Measurements from ENCODE around the gene ATAD2B.

- TF ChIP-seq CTCF (IDR thresholded peaks at IDR 0.05; ENCODE audit: low read depth, low read length) (no peak), MAX (IDR thresholded peaks at IDR 0.05; ENCODE audit: low read depth, low read length) (no peak), MYC (IDR thresholded peaks at IDR 0.05; ENCODE audit: low read depth, low read length) (no peak)
Observed at GRCh38 chr2:23836971-23837565, 89.9 kb downstream of the ATAD2B start.

Data from NB4 (cell line).